ENCODE data around the gene PLIN1.

- no peak for TF ChIP-seq CTCF (IDR thresholded peaks at IDR 0.05)
- TF ChIP-seq EZH2 (IDR thresholded peaks at IDR 0.05) = no peak
- no peak for TF ChIP-seq EZH2phosphoT487 (IDR thresholded peaks at IDR 0.05)
Measured at GRCh38 chr15:89693091-89693490, 13.9 kb upstream of the PLIN1 start.

Data from neural progenitor cell (in vitro differentiated cells).